GM21367 (cell line): ENCODE measurements around the gene P2RX7.
"Not testable (repeated sequence)": the region's sequence is repeated elsewhere in the genome, so short reads cannot be mapped to it uniquely, and the experiment has no call there.

ENCODE experiments used
- ATAC-seq: cut with Tn5 transposase; IDR thresholded peaks from one replicate; pipeline ENCODE4 v1.9.1; 2021; ENCODE audit not compliant: unreplicated experiment

The P2RX7 gene

GRCh38 chr12:121133838-121134237, 1.2 kb downstream of the P2RX7 start:
- no peak for ATAC-seq

- ATAC-seq = no peak
Measured at GRCh38 chr12:121135320-121135719, 2.6 kb downstream of the P2RX7 start.

GRCh38 chr12:121137512-121137911, 4.8 kb downstream of the P2RX7 start:
- no peak for ATAC-seq

GRCh38 chr12:121138284-121138683, 5.6 kb downstream of the P2RX7 start:
- no peak for ATAC-seq

- no peak for ATAC-seq
Measured at GRCh38 chr12:121139286-121139685, 6.6 kb downstream of the P2RX7 start.

- ATAC-seq = no peak
Measured at GRCh38 chr12:121142171-121142950, 9.7 kb downstream of the P2RX7 start.

- ATAC-seq = no peak
Measured at GRCh38 chr12:121144416-121144914, 11.8 kb downstream of the P2RX7 start.

- no peak for ATAC-seq
Measured at GRCh38 chr12:121145221-121145620, 12.5 kb downstream of the P2RX7 start.

- ATAC-seq = not testable (repeated sequence)
Measured at GRCh38 chr12:121149289-121149688, 16.6 kb downstream of the P2RX7 start.

GRCh38 chr12:121154793-121155375, 22.2 kb downstream of the P2RX7 start:
- ATAC-seq = no peak

GRCh38 chr12:121156365-121156764, 23.7 kb downstream of the P2RX7 start:
- no peak for ATAC-seq

- no peak for ATAC-seq
Measured at GRCh38 chr12:121158085-121158484, 25.4 kb downstream of the P2RX7 start.

GRCh38 chr12:121158728-121159351, 26.2 kb downstream of the P2RX7 start:
- ATAC-seq = not testable (repeated sequence)

GRCh38 chr12:121159467-121160307, 27.0 kb downstream of the P2RX7 start:
- ATAC-seq = no peak

GRCh38 chr12:121162384-121162783, 29.7 kb downstream of the P2RX7 start:
- ATAC-seq = no peak

GRCh38 chr12:121162985-121163384, 30.3 kb downstream of the P2RX7 start:
- ATAC-seq = no peak

- not testable (repeated sequence) for ATAC-seq
Measured at GRCh38 chr12:121164839-121165238, 32.2 kb downstream of the P2RX7 start.

- ATAC-seq = no peak
Measured at GRCh38 chr12:121165316-121165715, 32.6 kb downstream of the P2RX7 start.

GRCh38 chr12:121166356-121166755, 33.7 kb downstream of the P2RX7 start:
- ATAC-seq = no peak

- no peak for ATAC-seq
Measured at GRCh38 chr12:121167232-121167820, 34.6 kb downstream of the P2RX7 start.

GRCh38 chr12:121167951-121168350, 35.3 kb downstream of the P2RX7 start:
- no peak for ATAC-seq
